KG1 (cell line): ENCODE results near the gene TNFRSF8.

Experiments
- DNase-seq: peaks from one replicate; lab custom pipeline; 2025; lab: John Stamatoyannopoulos, UW

The TNFRSF8 gene

DNA sequence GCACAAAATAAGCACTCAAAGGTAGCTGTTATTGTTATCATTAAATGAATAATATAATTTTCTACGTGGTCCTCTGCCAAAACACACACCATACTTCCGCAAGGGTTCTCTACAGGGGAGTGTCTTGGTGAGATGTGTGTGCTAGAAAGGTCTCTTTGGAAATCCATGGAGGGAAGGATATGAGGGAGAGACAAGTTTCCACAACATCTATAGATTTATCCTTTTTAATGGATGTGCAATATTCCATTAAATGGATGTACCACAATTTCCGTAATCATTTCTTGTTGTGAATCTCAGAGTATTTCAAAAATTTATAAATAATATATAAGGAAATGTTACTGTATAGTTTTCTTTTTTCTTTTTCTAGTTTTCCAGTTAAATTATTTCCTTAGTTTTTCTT lies 2.6 kb upstream of the TNFRSF8 start:
- DNase-seq, result no peak

DNA sequence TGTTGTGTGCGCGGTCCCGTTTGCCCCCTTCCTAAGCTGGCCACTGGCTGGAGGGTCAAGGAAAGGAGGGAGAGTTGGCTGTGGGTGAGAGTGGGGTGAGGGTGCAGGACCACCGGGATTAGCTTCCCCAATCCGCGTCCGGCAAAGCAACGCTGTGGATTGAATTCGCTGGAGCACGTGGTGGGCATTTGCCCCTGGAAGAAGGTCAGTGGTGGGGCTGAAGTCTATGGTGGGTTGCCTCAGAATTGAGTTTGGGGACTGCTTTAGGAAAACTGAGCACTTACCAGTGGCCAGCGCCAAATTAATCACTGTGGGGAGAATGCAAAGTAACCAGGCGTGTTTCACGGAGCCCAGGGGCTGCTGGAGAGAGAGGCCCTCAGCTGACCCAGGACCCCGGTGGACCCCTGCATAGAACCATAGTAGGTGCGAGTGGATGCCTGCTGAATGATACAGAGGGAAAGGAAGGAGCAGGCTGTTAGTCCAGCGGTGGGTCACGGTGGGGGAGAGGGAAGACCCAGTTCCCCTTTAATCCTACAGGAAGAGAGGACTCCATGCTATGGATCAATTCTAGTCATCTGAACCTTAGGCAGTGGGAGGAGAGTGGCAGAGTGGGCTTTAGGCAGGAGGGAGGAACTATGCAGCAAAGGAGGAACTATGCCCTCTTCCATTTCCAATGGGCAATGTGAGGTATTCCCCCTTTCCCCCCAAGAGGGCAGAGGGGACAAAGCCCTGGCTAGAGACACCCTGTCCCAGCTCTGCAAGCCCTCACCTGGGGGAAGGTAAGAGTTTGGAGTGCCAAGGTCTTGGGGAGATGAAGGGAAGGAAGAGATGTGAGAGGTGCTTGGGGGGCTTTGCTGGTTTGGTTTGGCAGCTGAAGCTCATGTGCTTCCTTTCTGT lies 1.2 kb downstream of the TNFRSF8 start:
- no peak for DNase-seq

DNA sequence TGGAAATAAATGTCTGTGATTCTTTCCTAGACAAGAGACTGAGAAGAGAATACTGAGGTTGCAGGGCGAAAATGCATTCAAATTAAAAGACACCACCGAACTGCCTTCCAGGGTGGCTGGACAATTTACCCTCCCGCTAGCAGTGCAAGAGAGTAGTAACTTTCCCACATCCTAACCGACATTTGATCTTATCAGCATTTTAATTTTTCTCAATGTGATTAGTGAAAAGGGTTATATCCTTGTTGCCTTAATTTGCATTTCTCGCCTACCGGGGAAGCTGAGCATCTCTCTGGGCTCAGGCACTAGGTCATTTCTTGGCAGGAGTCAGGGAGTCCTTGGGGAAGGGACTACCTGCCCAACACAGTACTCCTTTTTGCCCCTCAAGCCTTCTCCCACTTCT lies 2.8 kb downstream of the TNFRSF8 start:
- DNase-seq, result no peak

DNA sequence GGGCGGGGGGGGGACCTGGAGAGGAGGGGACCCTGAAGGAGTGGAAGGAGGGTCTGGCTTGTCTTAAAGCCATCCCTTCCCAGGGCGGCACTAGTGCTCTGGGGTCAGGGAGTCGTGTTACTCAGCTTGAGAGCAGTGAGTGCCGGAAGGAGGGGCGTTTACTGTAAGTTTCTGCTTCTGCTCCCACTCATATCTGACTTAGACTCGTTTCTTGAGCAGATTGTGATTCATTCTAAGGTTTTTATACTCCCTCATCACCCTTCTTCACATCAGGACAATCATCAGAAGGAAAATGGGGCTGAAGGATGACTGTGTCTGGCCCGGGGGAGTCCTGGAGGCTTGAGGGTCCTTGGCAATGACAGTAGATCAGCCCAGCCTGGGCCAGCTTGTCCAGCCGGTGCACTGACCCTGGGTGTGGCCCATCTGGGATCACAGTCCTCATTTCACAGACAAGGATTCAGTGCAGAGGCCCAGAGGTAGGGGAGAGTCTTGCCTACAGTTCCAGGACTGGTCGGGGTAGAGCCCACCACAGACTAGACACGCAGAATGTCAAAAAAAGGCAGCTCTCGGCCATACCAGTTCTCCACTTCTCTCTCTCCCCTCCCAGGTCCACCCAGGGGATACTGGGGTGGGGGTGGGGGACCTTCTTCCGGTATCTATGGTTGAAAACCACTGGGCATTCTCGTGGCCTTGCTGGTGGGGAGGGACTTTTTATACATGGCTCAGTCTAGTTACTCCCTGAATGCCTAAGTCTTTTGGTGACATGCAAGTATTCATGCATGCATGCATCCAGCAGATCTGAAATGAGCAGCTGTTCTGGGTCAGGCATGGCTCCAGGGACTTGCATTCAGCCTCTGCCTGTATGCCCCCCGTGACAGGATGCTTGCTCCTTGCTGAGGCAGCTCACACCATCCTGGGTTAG lies 5.1 kb downstream of the TNFRSF8 start:
- DNase-seq, result no peak

DNA sequence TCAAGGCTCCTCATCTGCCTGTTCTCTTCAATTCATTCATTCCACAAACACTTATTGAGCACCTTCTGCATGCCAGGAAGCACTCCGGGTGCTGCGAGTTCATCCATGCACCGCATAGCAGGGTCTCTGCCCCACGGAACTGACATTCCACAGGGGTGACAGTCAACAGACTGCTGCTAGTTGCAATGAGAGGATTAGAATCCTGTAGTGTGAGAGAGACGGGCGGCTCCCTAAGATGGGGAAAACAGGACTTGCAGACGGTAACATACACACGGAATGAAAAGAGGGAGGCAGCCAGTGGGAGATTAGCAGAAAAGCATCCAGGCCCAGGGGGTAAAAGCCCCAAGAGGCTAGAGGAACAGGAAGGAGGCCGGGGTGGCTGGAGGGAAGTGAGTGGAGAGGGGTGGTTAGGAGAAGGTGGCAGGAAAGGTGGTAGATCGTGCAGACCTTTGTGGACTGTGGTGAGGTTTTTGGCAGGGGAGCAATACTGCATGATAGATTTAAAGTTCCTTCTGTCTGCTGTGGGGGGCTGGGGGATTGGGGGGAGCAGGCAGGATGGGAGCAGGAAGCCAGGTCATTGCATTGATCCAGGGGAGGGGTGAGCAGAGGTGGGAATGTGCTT lies 6.6 kb downstream of the TNFRSF8 start:
- DNase-seq, result peak; percentile 17

DNA sequence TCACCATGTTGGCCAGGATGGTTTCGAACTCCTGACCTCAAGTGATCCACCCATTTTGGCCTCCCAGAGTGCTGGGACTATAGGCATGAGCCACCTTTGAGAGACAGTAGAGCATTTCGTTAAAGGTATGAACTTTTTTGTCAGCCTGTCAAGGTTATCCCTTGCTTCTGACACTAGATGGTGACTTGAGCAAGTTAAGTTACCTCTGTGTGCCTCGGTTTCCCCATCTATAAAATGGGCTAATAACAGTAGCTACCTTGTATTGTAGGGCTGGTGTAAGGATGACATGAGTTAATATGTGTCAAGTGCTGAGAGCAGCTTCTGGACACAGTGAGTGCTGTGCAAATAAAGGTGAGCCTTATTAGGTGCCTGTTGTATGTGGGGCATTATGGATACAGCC lies 8.8 kb downstream of the TNFRSF8 start:
- DNase-seq, result no peak

DNA sequence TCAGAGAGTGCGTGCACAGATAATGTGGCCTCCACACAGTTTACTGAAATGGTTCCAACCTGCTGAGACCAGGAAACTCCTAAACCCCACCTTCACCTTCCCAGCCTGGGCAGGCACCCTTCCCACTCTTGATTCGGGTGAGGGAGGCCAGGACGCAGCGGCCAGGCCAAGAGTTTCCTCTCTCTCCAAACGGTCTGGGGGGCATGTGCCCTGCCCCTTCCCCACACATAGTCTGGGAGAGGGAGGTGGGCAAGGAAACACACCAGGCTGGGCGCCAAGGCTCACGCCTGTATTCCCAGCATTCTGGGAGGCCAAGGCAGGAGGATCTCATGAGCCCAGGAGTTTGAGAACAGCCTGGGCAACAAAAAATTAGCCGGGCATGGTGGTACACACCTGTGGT lies 9.6 kb downstream of the TNFRSF8 start:
- DNase-seq, result no peak

DNA sequence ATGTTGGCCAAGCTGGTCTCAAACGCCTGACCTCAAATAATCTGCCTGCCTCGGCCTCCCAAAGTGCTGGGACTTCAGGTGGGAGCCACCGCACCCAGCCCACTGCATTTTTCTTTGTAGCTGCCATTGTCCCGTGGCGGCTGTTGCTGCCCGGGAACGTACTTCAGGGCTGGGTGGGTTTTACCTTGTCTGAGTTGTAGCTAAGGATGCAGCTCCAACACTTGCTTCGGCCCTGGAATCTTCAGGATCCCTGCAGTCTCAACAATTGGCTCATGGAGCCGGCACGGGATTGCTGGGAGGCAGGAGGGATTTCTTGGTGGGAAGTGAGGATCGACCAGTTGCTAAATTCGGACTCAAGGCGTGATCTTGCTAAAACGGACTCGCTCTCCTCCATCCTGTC lies 10.7 kb downstream of the TNFRSF8 start:
- DNase-seq, result no peak

DNA sequence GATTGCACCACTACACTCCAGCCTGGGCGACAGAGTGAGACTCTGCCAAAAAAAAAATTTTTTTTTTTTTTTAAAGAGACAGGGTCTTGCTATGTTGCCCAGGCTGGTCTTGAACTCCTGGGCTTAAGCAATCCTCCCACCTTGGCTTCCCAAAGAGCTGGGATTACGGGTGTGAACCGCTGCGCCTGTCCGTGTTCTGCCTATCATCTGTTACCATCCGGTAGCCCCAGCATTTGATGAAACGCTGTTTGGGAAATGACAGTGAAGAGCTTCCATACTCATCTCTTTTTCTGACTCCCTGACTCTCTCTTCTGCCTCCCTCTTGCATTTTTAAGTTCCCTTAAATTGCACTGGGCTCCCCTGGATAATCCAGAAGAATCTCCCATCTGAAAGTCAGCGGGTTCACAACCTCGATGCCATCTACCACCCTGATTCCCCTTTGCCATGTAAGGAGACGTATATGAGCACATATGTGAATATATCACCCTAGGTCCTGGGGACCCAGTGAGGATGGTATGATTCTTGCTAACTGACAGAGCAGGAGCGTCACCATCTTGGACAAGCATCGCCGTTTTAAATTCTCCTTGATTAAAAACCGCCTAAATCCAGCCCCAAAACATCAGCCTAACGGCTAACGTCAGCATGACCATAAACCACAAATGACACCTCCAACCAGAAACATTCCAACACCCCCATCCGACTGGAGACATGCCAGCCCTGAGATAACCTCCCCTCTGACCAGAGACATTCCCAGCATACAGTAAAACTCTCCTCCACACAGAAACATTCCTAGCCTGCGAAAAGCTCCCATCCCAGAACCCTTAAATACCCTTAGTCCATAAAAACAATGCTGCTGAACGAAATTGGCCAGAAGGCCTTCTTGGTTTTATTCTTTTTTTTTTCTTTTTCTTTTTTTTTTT lies 12.4 kb downstream of the TNFRSF8 start:
- no peak for DNase-seq

DNA sequence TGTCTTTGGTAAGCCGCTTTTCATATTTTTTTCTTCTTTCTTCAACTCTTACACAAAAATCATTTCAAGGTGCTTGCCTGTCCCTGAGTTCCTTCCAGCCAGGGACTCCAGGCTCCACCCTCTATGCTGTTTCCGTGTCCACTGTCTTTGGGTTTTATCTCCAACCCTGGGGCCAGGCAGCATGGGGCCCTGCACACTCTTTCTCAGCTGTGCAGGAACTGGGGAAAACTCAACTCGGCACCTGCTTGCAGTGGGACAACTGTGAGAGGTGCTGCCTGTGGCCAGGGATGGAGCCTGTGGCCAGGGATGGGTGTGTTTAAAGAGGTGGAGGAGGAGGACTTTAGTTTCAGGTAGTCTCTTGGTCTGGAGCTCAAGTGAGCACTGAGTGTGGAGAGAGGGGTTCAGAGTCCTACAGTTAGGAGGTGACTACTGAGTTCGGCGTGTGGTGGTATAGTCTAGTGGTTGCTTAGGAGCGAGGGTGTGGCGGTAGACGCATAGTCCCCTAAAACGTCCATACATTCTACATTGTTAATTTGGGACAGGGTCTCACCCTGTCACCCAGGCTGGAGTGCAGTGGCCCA lies 13.4 kb downstream of the TNFRSF8 start:
- no peak for DNase-seq

DNA sequence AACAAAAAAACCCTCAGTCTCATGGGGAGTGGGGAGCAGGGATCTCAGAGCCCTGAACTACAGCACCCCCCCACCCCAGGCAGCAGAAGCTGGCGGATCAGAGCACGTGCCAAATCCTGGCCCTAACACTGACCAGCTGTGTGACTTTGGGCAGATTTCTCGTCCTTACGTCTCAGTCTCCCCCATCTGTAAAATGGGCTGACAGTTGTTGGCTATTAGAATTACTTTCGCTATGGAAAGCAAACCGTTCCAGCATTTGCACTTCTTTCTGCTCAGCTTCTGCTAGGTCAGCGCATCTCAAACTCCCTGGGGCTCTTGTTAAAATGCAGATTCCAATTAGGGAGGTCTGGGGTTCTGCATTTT lies 15.5 kb downstream of the TNFRSF8 start:
- no peak for DNase-seq

DNA sequence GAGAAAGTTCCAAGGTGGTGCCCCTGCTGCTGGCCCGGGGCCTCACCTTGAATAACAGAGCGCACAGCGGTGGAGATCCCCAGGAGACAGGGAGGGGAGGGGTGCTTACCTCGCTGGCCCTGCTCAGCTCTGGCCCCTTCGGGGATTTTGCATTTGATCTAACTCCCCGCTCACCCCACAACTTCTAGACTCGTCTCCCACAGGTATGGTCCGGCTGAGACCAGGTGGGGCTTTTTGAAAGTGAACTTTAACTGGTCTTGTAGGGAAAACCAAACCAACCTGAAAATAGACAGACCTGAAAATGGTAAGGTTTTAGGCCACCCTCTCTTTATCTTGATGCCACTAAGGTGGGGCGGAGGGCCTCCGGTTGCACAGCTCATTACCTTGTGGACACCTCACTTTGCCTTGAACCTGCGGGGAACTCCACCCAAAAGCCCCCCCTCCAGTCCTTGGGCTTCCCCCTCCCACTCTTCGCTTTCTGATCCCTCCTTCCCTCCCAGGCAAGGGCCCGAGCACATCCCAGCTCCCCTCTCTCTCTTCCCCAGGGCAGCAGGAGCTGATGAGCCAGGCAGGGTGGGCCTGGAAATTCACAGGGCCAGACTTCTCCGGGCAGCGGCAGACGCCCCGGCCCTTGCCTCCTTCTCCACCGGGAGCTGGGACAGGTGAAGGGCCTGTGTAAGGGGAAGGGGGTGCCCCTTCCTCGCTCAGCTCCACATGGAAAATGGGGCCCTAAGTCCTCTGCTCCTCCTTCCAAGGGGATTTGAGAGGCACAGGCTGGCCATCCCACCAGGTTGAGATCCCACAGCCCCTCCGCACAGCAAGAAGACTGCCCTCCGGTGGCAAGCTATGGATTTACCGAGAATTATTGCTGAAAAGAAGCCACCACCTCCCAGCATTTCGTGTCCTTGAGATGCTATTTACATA lies 16.1 kb downstream of the TNFRSF8 start:
- DNase-seq, result no peak

DNA sequence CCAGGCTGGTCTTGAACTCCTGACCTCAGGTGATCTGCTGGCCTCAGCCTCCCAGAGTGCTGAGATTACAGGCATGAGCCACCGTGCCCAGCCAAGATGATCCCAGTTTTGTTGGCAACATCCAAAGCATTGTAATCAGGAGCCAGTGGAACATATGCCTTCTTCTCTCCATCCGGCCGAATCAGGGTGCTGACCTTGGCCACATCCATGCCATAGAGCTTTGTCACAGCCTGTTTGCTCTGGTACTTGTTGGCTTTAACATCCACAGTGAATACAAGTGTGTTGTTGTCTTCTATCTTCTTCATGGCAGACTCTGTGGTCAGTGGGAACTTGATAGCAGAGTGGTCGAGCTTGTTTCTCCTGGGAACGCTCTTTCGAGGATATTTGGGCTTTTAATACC lies 17.1 kb downstream of the TNFRSF8 start:
- no peak for DNase-seq

DNA sequence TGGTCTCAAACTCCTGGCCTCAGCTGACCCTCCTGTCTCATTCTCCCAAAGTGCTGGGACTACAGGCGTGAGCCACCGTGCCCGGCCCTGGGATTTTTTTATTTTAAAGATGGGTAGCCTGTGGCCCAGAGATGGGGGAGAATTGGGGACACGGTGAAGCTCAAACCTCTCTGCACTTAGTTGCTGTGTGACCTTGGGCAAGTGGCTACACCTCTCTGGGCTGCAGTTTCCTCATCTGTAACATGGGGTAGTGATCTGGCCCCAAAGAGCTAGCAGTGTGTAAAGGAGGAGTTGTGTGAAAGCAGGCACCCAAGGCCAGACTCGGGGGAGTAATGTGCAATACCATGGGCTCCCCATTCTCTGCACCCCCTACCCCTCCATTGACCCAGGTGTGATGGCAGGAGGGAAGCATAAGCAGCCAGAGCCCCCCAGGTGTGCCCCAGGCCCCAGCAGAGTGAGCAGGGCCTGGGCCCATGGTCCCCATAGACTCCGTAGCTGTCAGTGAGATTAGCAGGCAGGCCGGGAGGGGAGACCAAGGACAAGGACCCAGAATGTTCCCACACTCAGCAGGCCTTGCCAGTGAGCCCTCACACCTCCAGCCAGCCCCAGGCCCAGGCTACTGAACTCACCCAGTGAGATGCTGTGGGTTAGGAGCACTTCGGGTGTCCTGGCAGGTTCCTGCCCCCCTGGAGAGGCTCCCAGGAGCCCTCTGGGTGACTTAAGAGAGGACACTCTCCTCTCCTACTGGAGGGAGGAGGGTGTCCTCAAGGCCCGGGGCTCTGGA lies 17.9 kb downstream of the TNFRSF8 start:
- DNase-seq, result no peak

DNA sequence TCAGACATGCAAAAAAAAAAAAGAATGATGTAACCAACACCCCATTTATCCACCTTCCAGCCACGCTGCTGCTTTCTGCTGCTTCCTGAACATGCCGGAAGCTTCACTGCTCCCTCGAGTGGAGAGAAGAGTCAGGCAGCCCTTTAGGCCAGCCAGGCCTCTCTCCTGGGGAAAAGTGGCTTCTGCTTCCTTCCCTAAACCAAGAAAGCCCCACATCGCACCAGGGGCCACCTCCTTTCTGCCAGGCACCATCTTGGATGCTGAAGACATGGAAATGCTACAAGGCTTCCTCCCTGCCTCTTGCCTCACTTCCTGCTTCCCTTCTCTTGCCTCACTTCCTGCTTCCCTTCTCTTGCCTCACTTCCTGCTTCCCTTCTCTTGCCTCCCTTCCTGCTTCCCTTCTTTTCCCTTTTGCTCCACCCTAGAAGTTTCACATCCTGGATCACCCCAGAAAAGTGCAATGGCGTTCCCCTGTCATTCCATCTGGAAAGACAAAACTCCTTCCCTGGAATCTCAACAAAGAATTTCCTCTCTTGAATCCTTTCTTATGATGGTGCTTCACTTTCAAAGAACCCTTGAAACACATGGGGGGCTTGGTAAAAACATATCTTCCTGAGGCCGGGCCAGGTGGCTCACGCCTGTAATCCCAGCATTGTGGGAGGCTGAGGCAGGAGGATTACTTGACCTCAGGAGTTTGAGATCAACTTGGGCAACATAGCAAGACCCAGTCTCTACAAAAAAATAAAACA lies 18.7 kb downstream of the TNFRSF8 start:
- DNase-seq, result no peak

DNA sequence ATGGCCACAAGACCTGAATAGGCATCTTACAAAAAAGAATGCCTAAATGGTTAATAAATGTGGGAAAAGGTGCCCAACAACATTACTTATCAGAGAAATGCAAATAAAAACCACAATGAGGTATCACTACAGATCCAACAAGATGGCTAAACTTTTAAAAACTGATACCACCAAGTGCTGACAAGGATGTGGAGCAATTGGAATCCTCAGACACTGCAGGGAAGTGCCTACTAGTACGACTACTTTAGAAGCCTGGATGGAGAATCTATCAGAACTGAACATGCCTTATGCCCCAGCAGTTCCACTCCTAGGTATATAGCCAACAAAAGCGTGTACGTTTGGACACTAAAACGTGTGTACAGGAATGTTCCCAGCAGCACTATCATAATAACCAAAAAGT lies 19.9 kb downstream of the TNFRSF8 start:
- no peak for DNase-seq

DNA sequence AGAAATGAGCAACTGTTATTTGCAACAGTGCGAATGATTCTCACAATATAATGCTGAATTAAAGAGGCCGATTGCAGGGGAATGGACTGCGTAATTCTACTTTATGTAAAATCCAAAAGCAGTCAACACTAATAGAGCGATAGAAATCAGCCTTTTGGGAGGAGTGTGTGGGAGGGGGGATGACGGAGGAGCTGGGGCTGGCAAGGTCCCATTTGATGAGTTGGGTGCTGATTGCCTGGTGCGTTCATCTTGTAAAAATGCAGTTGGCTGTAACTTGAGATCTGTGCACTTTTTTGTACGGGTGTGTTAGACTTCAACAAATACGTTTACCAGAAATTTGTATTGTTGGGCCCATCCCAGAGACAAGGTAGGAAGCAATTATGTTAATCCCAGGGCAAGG lies 20.7 kb downstream of the TNFRSF8 start:
- no peak for DNase-seq

DNA sequence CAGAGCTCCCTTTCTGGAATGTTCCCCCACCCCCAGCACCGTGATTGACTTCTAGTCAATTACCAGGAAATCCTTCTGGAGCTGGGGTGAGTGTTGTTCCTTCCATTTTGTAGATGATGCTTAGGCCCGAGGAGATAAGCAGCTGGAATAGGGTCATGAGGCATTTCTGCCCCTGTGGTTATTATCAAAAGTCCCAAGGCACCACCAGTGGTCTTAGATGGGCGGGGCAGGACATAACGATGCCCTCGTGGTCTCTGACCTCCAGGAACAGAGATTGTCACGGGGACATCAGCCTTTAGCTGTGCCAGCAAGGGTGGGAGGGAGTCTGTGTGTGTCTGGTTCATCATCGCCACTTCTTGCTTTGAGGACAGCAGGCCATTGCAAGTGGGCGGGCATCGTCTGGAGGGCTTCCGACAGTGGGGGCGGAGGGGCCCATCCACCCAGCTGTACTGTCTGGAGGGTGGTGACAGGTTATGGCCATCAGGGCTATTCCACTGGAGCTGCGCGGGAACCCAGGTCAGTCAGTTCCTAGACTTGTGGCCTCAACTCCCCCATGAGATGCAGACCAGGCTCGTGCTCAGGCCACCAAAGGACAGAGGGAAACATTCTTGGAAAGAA lies 22.6 kb downstream of the TNFRSF8 start:
- DNase-seq, result no peak
